Measurements from ENCODE around the gene NGDN.
"Not testable (repeated sequence)": the region's sequence is repeated elsewhere in the genome, so short reads cannot be mapped to it uniquely, and the experiment has no call there.

NGDN gene

DNA sequence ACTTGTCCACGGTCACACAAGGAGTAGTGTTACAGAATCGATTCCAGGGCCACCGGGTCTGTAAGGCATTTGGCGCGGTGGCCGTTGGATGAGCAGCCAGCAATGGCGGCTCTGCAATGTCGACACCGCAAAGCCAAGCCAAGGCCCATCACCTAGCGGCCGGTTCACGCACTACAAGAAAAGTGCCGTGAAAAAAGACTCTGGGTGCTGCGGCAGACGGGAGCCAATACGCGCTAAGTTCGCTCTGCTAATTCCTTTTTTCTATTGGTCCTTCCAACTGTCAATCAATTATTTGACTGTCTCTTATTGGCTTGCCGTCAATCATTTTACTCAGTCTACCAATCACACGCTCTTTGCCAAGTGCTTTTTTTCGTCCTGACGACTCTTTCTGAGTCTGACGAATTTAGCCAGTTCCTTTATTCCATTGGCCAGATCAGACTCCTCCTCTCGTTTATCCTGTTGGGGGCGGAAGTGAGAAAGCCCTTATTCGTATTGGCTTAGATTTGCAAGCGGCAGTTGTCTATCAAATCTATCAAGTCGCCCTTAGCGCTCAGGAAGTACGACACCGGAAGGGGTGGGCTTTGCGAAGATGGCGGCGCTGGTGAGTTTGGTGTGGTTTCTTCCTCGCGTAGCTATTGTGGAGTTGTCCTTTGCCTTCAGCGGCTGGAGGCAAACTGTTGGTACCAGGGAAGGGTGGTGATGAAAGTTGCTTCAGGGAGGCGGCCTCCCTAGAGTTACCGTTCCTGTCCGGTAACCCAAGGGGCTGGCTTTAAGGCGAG is at the start of gene NGDN:
Gene NGDN (plus strand): TSS at position 577 of the 779 bp plus-strand sequence. CDS start 13 bp downstream, at position 590.
- peak; percentile 100 for DNase-seq

DNA sequence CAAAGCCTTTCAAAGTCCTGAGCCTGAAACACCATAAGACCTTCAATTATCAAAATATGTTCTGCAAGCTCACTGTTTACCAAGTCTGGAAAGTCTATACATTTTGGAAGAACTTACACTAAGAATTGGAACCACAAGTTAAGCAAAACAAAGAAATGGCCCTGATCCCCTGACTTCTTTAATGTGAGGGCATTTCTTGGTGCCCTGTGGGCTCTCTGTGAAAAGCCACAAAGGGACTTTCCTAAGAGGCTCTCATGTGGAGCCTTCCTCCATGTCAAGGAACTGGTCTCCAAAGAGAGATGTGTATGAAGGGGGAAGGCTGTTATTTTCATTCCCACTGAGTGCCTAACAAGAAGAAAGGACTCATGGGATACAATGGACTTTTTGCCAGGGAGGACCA is 47.9 kb upstream of the NGDN start:
- no peak for DNase-seq

- no peak for DNase-seq
Observed at GRCh38 chr14:23423657-23424056, 45.8 kb upstream of the NGDN start.

DNA sequence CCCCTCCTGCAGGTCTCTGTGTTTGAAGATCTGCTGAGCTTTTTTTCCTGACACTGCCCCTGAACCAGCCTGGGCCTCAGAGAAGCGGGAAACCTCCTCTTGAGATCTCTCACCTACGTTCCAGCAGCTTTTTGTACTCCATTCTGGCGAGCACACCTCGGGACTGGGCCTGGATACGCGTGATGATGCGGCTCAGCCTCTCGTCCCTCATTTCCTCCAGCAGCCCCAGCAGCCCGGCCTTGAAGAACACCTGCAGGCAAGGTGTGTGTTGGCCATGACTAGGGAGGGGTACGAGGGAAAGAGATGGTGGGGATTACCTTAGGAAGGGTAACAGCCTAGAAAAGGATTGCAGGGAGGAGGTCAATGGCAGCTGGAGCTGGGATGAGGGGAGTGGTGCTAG is 44.3 kb upstream of the NGDN start:
- no peak for DNase-seq

GRCh38 chr14:23425798-23426197 is 43.7 kb upstream of the NGDN start:
- not testable (repeated sequence) for DNase-seq

DNA sequence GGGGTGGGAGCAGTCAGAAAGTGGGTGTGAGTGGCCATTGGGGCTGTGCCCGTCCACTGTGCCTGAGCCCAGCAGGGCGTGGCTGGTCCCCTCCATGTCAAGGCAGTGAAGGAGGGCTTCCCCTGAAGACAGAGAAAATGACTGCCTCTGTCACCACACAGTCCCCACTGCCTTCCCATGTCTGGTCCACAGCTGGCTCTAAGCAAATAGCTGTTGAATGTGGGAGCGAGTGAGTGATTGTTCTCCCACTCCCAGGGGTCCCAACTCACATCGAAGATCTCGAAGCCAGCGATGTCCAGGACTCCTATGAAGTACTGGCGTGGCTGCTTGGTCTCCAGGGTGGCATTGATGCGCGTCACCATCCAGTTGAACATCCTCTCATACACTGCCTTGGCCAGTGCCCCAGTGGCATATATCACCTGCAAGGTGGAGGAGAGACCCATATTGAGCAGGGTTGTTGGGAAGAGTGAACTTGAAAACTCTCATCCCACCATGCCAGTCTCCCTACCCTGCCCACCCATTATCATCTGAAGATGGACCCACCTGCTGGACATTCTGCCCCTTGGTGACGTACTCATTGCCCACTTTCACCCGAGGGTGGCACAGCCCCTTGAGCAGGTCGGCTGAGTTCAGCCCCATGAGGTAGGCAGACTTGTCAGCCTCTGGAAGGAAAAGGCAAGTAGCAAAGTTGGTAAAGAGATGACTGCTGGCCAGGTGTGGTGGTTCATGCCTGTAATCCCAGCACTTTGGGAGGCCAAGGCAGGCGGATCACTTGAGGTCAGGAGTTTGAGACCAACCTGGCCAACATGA is 40.6 kb upstream of the NGDN start:
- DNase-seq: no peak

GRCh38 chr14:23430016-23430722 is 39.3 kb upstream of the NGDN start:
- DNase-seq: no peak

DNA sequence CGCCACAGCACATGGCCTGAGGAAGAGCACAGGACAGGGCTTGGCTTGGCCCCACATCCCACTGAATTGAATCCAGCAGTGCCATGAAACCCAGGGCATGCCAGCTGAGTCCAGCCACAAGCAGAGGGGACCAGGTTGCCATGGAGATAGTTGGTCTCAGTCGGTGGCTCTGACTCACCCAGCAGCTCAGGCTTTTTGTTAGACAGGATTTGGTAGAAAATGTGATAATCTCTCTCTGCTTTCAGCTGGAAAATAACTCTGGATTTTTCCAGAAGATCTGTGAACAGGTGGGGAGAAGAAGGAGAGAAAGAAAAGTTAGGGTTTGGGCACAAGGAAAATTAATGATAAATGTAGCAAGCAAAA is 38.8 kb upstream of the NGDN start:
- no peak for DNase-seq

DNA sequence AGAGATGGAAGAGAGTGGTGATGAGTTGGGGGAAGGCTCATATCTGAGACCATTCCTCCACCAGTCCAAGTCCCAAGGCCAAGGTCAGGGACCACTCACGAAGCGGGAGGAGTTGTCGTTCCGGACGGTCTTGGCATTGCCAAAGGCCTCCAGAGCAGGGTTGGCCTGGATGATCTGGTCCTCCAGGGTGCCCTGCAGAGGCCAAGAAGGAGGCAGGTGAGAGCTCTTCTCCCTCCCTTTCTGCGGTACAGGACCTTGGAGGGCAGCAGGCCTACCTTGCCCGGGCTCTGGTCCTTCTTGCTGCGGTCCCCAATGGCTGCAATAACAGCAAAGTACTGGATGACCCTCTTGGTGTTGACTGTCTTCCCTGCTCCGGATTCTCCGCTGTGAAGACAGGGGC is 38.0 kb upstream of the NGDN start:
- DNase-seq: no peak

DNA sequence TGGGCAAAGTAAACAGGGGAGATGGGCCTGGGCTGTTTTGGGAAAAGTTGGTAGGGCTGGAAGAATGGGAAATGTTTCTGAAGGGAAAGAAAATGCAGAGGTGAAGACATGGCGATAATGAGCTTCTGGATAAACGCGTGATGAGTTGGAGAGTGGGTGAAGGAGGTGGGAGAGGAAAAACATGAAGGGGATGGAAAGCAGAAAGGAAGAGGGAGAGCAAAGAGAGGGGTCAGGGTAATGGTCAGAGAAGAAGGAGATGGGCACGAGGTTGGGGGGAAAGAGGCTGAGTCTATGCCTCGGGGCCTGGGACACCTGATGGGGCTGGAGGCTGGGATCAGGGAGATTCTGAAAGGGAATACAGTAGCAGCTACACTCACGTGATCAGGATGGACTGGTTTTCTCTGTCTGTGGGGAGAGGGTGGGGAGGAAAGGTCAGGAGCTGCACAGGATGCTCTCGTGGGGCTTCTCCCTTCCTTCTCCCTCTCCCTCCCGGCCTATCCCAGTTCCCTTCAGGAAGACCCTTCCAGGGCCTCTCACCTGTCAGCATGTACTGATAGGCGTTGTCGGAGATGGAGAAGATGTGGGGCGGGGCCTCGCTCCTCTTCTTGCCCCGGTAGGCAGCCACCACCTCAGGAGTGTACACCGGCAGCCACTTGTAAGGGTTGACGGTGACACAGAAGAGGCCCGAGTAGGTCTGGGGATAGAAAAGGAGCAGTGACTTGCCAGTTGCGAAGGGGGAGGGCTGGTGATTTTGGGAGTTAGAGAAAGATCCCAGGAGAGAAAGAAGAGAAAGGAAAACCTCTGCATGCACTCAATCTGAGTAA is 37.2 kb upstream of the NGDN start:
- DNase-seq: no peak

DNA sequence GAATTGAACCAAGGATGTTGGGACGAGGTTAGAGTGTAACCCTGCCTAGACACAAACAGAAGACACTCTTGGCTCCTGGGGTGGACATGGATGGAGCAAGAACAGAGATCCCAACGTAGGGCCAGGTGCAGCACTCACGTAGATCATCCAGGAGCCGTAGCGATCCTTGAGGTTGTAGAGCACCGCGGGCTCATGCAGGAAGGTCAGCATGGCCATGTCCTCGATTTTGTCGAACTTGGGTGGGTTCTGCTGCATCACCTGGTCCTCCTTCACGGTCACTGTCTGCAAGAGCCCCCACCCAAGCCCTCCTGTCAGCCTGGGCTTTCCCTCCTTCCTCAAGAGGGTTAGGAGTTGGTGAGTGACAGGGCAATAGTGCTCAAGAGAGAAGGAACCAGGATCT is 36.6 kb upstream of the NGDN start:
- no peak for DNase-seq

DNA sequence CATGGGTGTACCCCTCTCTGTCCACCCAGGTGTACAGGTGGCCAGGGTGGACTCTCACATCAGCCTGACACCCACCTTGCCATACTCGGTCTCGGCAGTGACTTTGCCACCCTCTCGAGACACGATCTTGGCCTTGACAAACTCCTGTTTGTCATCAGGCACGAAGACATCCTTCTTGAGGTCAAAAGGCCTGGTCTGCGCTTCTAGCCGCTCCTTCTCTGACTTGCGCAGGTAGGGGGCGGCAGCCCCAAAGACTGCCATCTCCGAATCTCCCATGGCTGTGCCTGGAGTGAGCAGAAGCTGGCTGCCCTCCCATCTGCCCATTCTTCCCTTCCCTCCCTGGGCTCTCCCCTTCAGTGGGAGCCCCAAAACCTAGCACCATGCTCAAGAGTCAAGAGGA is 36.0 kb upstream of the NGDN start:
- DNase-seq: no peak

- no peak for DNase-seq
Observed at GRCh38 chr14:23434488-23435222, 34.8 kb upstream of the NGDN start.

DNA sequence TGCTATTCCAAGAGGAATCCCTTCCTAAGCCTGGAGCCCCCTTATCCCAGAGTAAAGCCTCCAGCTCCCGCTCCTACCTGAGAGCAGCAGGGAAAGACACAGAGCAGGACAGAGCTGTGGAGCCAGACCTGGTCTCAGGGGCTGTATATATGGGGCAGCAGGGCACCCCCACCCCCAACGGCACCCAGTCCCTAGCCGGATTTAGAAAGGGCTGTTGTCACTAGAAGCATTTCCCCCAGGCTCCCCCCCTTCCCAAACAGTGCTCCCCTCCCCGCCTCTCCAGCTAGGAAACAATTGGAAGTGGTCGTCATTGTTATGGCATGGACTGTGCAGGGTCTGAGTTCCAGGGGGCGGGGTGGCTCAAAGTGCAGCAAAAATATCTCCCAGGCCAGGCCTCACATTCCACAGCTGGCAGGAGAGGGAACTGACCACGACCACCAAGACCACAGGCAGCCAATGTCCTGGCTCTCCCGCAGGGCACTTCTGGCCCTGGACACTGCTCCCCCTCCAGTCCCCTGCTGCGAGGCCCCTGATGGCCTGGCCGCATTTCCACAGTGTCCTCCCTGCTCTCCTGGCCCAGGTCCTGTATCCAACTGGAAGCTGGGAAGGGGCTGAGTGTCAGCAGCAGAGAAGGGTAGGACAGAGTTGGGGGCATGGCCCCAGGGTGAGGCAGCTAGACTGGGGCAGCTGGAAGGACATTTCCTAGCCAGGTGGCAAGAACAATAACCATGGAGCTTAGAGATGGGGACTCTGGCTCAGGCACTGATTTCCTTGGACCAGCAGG is 33.8 kb upstream of the NGDN start, which contains the start of gene MYH7:
Gene MYH7 (minus strand): TSS at position 118 of the 784 bp plus-strand sequence. CDS start 1,928 bp downstream, outside the sequence.
- no peak for DNase-seq

GRCh38 chr14:23436327-23437132 is 33.0 kb upstream of the NGDN start:
- no peak for DNase-seq

DNA sequence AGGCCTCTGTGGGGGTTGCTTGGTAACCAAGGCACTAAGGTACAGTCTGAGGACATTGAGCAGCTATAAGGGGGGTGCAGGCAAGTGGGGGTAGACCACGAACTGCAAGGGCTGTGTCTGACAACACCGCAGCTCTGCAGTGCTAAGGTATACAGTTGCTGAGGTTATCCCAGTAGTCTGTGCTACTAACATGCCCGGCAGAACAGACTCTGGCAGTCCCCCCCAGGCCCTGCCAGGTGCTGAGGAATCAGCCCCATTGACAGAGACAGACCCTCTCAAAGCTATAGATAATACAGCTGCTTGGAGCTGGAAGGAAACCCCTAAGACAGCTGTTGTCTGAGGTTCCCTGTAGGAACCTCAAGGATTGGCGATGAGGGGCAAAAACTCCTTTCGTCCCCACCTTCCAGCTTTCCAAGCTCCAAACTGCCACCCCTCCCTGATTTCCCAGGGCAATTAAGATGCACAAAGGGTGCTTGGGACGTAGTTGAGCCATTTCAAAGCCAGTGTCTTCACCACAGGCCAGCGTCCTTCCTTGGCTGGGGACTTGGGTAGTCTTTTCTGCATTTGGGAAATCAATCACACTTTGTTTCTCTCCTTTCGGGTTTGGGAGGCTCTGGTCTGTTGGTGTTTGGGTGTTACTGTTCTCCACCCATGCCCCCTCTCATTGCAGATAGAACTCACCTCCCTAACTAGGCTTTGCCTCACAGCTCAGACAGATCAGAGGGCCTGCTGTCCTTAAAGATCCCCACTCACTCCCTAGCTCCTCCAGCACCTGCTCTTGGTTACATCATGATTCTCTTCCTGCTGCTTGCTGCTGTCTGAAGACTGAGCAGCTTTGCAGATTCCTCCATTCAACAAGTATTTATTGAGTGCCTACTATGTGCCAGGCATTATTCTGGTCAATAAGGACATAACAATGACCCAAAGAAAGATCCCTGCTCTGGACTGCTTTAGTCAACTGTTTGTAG is 32.1 kb upstream of the NGDN start:
- no peak for DNase-seq

- no peak for DNase-seq
Observed at GRCh38 chr14:23438101-23438971, 31.2 kb upstream of the NGDN start.
